GM12878 (cell line): Measurements from ENCODE around the gene PMS1. TPM values are rescaled to one million over a fixed set of nuclear protein-coding genes. Genes with fewer than 3 reads are reported as not detected.

Experiments
- ATAC-seq: fragments of 200-7000 bp; cut with Tn5 transposase; 3 replicates; pipeline ENCODE4 v1.9.1; 2020; ENCODE audit warnings: mild to moderate bottlenecking, moderate library complexity
- BruUV-seq: library from RNA; stranded (reverse); fragments of 400-500 nt; replicated peaks from 2 replicates; lab custom pipeline; 2021; lab: Mats Ljungman, UMichigan
- CTCF ChIA-PET: fragments of 300-600 bp; sonication (Branson Sonifier 250); formaldehyde crosslinking; extraction: SDS; loops from one replicate; lab custom pipeline; 2021; ENCODE audit warnings: inconsistent platforms; lab: Yijun Ruan, JAX
- POLR2A ChIA-PET: fragments of 350-600 bp; formaldehyde crosslinking; extraction: SDS; loops from one replicate; lab custom pipeline; 2021; ENCODE audit warnings: inconsistent platforms; lab: Charles Lee
- RAD21 ChIA-PET: fragments of 300-600 bp; sonication (Branson Sonifier 250); formaldehyde crosslinking; loops from one replicate; lab custom pipeline; 2023; ENCODE audit warnings: antibody characterized with exemption; ENCODE audit not compliant: unreplicated experiment; lab: Charles Lee
- SMC1A ChIA-PET: fragments of 300-600 bp; sonication (Branson Sonifier 250); formaldehyde crosslinking; loops from one replicate; lab custom pipeline; 2023; ENCODE audit not compliant: unreplicated experiment, uncharacterized antibody; lab: Charles Lee
- DNase-seq: peaks from one replicate; pipeline ENCODE4 v3.0.0-alpha.2; 2011; ENCODE audit warnings: low read depth, low spot score
- FAIRE-seq: peaks from 3 replicates; lab custom pipeline; 2011; peaks lifted over from hg19 to GRCh38; lab: Jason Lieb, UNC
- H2AFZ ChIP-seq: 2 replicates; pipeline ENCODE4 v1.6.0; 2011; ENCODE audit warnings: low read depth, low read length, control low read depth; ENCODE audit not compliant: control insufficient read depth
- H3K27ac ChIP-seq: 2 replicates; pipeline ENCODE4 v1.5.1; 2011; ENCODE audit warnings: control low read depth; ENCODE audit not compliant: control insufficient read depth, insufficient read depth
- H3K27me3 ChIP-seq, 2 experiments: replicated peaks in 1 of 2; 2 replicates each; pipeline versions ENCODE4 v1.6.0 to v1.6.1; 2011; ENCODE audit warnings: low read length in 1 of 2; ENCODE audit not compliant: control insufficient read depth in 2 of 2, insufficient read depth in 2 of 2
- H3K36me3 ChIP-seq, 2 experiments: 2 replicates each; pipeline ENCODE4 v1.5.1; 2011; ENCODE audit warnings: low read length in 1 of 2; ENCODE audit not compliant: control insufficient read depth in 2 of 2, insufficient read depth in 2 of 2
- H3K4me1 ChIP-seq: 2 replicates; pipeline ENCODE4 v1.6.1; 2011; ENCODE audit warnings: mild to moderate bottlenecking, low read length, moderate library complexity, mixed read lengths; ENCODE audit not compliant: control insufficient read depth, insufficient read depth
- H3K4me2 ChIP-seq: 2 replicates; pipeline ENCODE4 v1.6.0; 2011; ENCODE audit warnings: control low read depth; ENCODE audit not compliant: control insufficient read depth, insufficient read depth
- H3K4me3 ChIP-seq: fragments of 200-600 bp; sonication (generic); 2 replicates; pipeline ENCODE4 v1.5.1; 2016
- H3K79me2 ChIP-seq: 2 replicates; pipeline ENCODE4 v1.6.0; 2011; ENCODE audit warnings: low read length; ENCODE audit not compliant: control insufficient read depth, insufficient read depth
- H3K9ac ChIP-seq: 2 replicates; pipeline ENCODE4 v1.8.0; 2011; ENCODE audit warnings: low read length, control low read depth, mixed read lengths; ENCODE audit not compliant: control insufficient read depth, insufficient read depth
- H3K9me3 ChIP-seq: replicated peaks from 3 replicates; pipeline ENCODE4 v1.5.1; 2011; ENCODE audit warnings: mild to moderate bottlenecking, low read length; ENCODE audit not compliant: control insufficient read depth, insufficient read depth
- H4K20me1 ChIP-seq: 2 replicates; pipeline ENCODE4 v1.6.0; 2011; ENCODE audit not compliant: control insufficient read depth, insufficient read depth
- BCLAF1 ChIP-seq: fragments of 450-650 bp; IDR thresholded peaks from 2 replicates; pipeline ENCODE4 v1.6.1; 2017; ENCODE audit warnings: antibody characterized with exemption, mild to moderate bottlenecking, moderate library complexity
- BRCA1 ChIP-seq: IDR thresholded peaks from 2 replicates; pipeline ENCODE4 v1.6.1; 2011; ENCODE audit warnings: low read depth, low read length, improper control_type of control experiment
- DPF2 ChIP-seq: fragments of 450-650 bp; IDR thresholded peaks from 2 replicates; pipeline ENCODE4 v1.6.1; 2017; ENCODE audit warnings: mild to moderate bottlenecking
- IRF5 ChIP-seq: fragments of 450-650 bp; IDR thresholded peaks from 2 replicates; pipeline ENCODE4 v1.6.1; 2017; ENCODE audit warnings: borderline replicate concordance
- PML ChIP-seq: IDR thresholded peaks from 2 replicates; pipeline ENCODE4 v1.6.1; 2012; ENCODE audit warnings: low read length, inconsistent platforms
- SMARCA5 ChIP-seq: fragments of 450-650 bp; IDR thresholded peaks from 2 replicates; pipeline ENCODE4 v1.6.1; 2017; ENCODE audit warnings: mild to moderate bottlenecking
- SMC3 ChIP-seq: IDR thresholded peaks from 2 replicates; pipeline ENCODE4 v1.6.1; 2011; ENCODE audit warnings: low read length, improper control_type of control experiment, borderline replicate concordance
- ZNF207 ChIP-seq: fragments of 450-650 bp; IDR thresholded peaks from 2 replicates; pipeline ENCODE4 v1.6.1; 2014; ENCODE audit warnings: antibody characterized with exemption, mild to moderate bottlenecking, borderline replicate concordance
- ZNF384 ChIP-seq: IDR thresholded peaks from 2 replicates; pipeline ENCODE4 v1.6.1; 2012; ENCODE audit warnings: low read depth, mild to moderate bottlenecking, low read length, improper control_type of control experiment, borderline replicate concordance
- ZNF622 ChIP-seq: fragments of 450-650 bp; IDR thresholded peaks from 2 replicates; pipeline ENCODE4 v1.6.1; 2017; ENCODE audit warnings: mild to moderate bottlenecking, inconsistent platforms
- WGBS: methylation state at CpG from one replicate; pipeline ENCODE4 v1.1.6; 2016; ENCODE audit warnings: low lambda C conversion rate; ENCODE audit not compliant: insufficient replicate concordance, insufficient coverage; ENCODE audit errors: missing lambda C conversion rate; 5-methylcytosine and 5-hydroxymethylcytosine counted together
- in situ Hi-C: fragments of 300-500 bp; cut with MboI; formaldehyde crosslinking; loops from 9 replicates; pipeline ENCODE4 v1.14.3; 2018; ENCODE audit warnings: mixed read lengths
- intact Hi-C: fragments of 100-400 bp; cut with micrococcal nuclease; formaldehyde crosslinking; loops from one replicate; pipeline ENCODE4 v1.14.2; 2022; ENCODE audit not compliant: unreplicated experiment
- polyA plus RNA-seq, 11 experiments: library from polyadenylated mRNA; depleted of rRNA in 4 of 11; unstranded in 6 of 11; stranded (reverse) in 5 of 11; fragments of >200 nt; fragmentation: Nextera tagmentation in 4 of 11; fragmentation: Illumina TruSeq in 1 of 11; extraction: Ambion mirVana in 4 of 11; extraction: Trizol in 1 of 11; gene quantifications; 1 replicate in 1 of 11; 2 replicates in 10 of 11; pipeline versions ENCODE4 v1.2.1 to v1.2.3, GENCODE V29; 2011 to 2016; ENCODE audit warnings: inconsistent platforms in 2 of 11, missing spikeins in 2 of 11, low read depth in 1 of 11
- total RNA-seq, 4 experiments: library from RNA; depleted of rRNA in 3 of 4; stranded (reverse); fragments of >200 nt in 3 of 4; fragmentation: Illumina TruSeq in 1 of 4; extraction: Trizol in 1 of 4; gene quantifications; 2 replicates each; pipeline versions ENCODE4 v1.2.1 to v1.2.3, GENCODE V29; 2013 to 2021
- TF ChIP-seq, protein P1 (sequence below): fragments of 450-650 bp; formaldehyde crosslinking; IDR thresholded peaks from 2 replicates; pipeline ENCODE4 v1.4.0; 2022; ENCODE audit warnings: mild to moderate bottlenecking, moderate library complexity
- TF ChIP-seq, protein P2 (sequence below): fragments of 450-650 bp; IDR thresholded peaks from 2 replicates; pipeline ENCODE4 v1.6.1; 2016; ENCODE audit warnings: mild to moderate bottlenecking
- TF ChIP-seq, protein P3 (sequence below): IDR thresholded peaks from 2 replicates; pipeline ENCODE4 v1.6.1; 2012; ENCODE audit warnings: low read depth, low read length, improper control_type of control experiment

Gene PMS1
- total and polyA plus RNA-seq, 10 of the 15 experiments (the other 5 are each of a cell fraction or from before 2014, with no cell fraction given), result 18.7 to 50.6 (median 29.5) TPM

DNA sequence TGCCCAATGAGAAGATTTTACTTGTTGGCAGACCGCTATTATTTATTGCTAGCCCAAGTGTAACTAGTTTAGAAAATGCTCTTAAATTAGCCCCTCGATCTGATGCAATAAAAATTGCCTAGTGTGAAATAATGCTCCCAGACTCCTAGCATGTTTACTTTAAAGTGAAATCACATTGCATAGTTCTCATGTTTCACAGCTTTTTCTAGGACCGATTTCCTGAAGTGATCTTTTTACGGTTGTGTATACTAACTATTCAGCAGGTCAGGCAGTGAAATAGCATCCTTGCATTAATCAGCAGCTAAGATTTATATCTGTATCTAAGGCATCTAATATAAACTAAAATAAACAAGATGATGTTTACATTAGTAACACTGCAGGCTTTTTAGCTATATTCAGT lies 52.4 kb downstream of the PMS1 start (continued):
- TF ChIP-seq, protein P1, sequence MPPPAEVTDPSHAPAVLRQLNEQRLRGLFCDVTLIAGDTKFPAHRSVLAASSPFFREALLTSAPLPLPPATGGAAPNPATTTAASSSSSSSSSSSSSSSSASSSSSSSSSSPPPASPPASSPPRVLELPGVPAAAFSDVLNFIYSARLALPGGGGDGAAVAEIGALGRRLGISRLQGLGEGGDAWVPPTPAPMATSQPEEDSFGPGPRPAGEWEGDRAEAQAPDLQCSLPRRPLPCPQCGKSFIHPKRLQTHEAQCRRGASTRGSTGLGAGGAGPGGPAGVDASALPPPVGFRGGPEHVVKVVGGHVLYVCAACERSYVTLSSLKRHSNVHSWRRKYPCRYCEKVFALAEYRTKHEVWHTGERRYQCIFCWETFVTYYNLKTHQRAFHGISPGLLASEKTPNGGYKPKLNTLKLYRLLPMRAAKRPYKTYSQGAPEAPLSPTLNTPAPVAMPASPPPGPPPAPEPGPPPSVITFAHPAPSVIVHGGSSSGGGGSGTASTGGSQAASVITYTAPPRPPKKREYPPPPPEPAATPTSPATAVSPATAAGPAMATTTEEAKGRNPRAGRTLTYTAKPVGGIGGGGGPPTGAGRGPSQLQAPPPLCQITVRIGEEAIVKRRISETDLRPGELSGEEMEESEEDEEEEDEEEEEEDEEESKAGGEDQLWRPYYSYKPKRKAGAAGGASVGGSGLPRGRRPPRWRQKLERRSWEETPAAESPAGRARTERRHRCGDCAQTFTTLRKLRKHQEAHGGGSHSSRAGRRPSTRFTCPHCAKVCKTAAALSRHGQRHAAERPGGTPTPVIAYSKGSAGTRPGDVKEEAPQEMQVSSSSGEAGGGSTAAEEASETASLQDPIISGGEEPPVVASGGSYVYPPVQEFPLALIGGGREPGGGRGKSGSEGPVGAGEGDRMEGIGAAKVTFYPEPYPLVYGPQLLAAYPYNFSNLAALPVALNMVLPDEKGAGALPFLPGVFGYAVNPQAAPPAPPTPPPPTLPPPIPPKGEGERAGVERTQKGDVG, result no peak

- FAIRE-seq, result no peak
- CTCF ChIA-PET, result interaction anchor here (1.0 to 1.9 kb wide), 3 partner anchors 11 to 87 kb away, joined by 3 to 5 read pairs (median 4); no protein-coding TSS in a partner anchor
- intact Hi-C loops, result no loop called here
- TF ChIP-seq BCLAF1 (no peak), ZNF384 (no peak), SMARCA5 (no peak), DPF2 (no peak), SMC3 (no peak), ZNF207 (no peak), BRCA1 (no peak), PML (no peak), IRF5 (no peak), ZNF622 (no peak)
- TF ChIP-seq, protein P2, sequence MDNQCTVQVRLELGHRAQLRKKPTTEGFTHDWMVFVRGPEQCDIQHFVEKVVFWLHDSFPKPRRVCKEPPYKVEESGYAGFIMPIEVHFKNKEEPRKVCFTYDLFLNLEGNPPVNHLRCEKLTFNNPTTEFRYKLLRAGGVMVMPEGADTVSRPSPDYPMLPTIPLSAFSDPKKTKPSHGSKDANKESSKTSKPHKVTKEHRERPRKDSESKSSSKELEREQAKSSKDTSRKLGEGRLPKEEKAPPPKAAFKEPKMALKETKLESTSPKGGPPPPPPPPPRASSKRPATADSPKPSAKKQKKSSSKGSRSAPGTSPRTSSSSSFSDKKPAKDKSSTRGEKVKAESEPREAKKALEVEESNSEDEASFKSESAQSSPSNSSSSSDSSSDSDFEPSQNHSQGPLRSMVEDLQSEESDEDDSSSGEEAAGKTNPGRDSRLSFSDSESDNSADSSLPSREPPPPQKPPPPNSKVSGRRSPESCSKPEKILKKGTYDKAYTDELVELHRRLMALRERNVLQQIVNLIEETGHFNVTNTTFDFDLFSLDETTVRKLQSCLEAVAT, result no peak
- TF ChIP-seq, protein P3, sequence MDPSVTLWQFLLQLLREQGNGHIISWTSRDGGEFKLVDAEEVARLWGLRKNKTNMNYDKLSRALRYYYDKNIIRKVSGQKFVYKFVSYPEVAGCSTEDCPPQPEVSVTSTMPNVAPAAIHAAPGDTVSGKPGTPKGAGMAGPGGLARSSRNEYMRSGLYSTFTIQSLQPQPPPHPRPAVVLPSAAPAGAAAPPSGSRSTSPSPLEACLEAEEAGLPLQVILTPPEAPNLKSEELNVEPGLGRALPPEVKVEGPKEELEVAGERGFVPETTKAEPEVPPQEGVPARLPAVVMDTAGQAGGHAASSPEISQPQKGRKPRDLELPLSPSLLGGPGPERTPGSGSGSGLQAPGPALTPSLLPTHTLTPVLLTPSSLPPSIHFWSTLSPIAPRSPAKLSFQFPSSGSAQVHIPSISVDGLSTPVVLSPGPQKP, result no peak
Measured at GRCh38 chr2:189837326-189837725, 53.1 kb downstream of the PMS1 start.

More at GRCh38 chr2:189837326-189837725, 53.1 kb downstream of the PMS1 start:
- SMC1A ChIA-PET, result interaction anchor here (1.6 kb wide), 1 partner anchor 34 kb away, joined by 3 read pairs; no protein-coding TSS in a partner anchor
- H2AFZ ChIP-seq, result no peak overlapping the region
- DNase-seq, result no peak
- no peak overlapping the region for H3K9ac ChIP-seq
- peaks cover 4% of the 10 kb centered on the region; the same call in 1 of the 2 replicates for H3K4me1 ChIP-seq
- ATAC-seq, result no peak
- in situ Hi-C loops, result no loop called here
- H3K27me3 ChIP-seq, result no peaks in the 10 kb centered on the region
- H3K4me2 ChIP-seq, result no peak overlapping the region
- no peak overlapping the region for H3K4me3 ChIP-seq
- peaks cover 0 to 3% of the 10 kb centered on the region in 2 experiments; a peak in 1 of 4 replicates for H3K36me3 ChIP-seq
- H3K9me3 ChIP-seq, result no peaks in the 10 kb centered on the region; the same call in 1 of the 3 replicates
- no peak overlapping the region for H3K27ac ChIP-seq
- 86% methylated on average over 2 of the region's 2 CpGs for WGBS
- no peaks in the 10 kb centered on the region for H3K79me2 ChIP-seq
- RAD21 ChIA-PET, result no interaction called here
- no TSS peak for BruUV-seq
- H4K20me1 ChIP-seq, result no peaks in the 10 kb centered on the region
- POLR2A ChIA-PET, result interaction anchor here (0.5 to 1.1 kb wide), 4 partner anchors 13 to 476 kb away, joined by 3 to 5 read pairs (median 4); no protein-coding TSS in a partner anchor
